AG04449 (cell line): ENCODE measurements around the gene C20orf204.

Experiments
- CTCF ChIA-PET: fragments of 350-600 bp; formaldehyde crosslinking; extraction: SDS; loops from one replicate; lab custom pipeline; 2021; ENCODE audit warnings: antibody characterized with exemption; lab: Yijun Ruan, JAX
- POLR2A ChIA-PET: fragments of 400-600, 350-600 bp; formaldehyde crosslinking; extraction: SDS; loops from one replicate; lab custom pipeline; 2020; ENCODE audit warnings: antibody characterized with exemption, inconsistent platforms; lab: Yijun Ruan, JAX
- DNase-seq: peaks from one replicate; pipeline ENCODE4 v3.0.0-alpha.2; 2010; ENCODE audit warnings: low read depth, low spot score
- H3K4me3 ChIP-seq: 2 replicates; pipeline ENCODE4 v1.5.1; 2011; ENCODE audit warnings: low read depth, mild to moderate bottlenecking, control low read depth, low read length
- CTCF ChIP-seq: IDR thresholded peaks from one replicate; pipeline ENCODE4 v1.5.1; 2011; ENCODE audit warnings: mild to moderate bottlenecking, moderate library complexity, low read length, control low read depth, inconsistent platforms; ENCODE audit not compliant: insufficient read depth; ENCODE audit errors: missing control alignments

Gene C20orf204

GRCh38 chr20:64056639-64056888 is 20.6 kb downstream of the C20orf204 start:
- ChIA-PET CTCF (interaction anchor here (0.9 to 7.3 kb wide), 6 partner anchors 16 to 100 kb away, joined by 3 to 54 read pairs (median 4); partner anchors contain the start of genes PRPF6, SAMD10 and UCKL1), POLR2A (no interaction called here)
- DNase-seq, result no peak
- no peak for TF ChIP-seq CTCF
- no peak overlapping the region for H3K4me3 ChIP-seq

GRCh38 chr20:64056889-64057627 is 21.1 kb downstream of the C20orf204 start:
- ChIA-PET POLR2A (no interaction called here), CTCF (interaction anchor here (0.6 to 7.3 kb wide), 19 partner anchors 9 to 100 kb away, joined by 3 to 54 read pairs (median 4); partner anchors contain the start of genes LKAAEAR1, OPRL1, PRPF6 and RGS19)
- no peak for DNase-seq
- no peak overlapping the region for H3K4me3 ChIP-seq
- no peak for TF ChIP-seq CTCF

- CTCF ChIA-PET, result interaction anchor here (0.6 to 7.3 kb wide), 17 partner anchors 8 to 101 kb away, joined by 3 to 54 read pairs (median 4); partner anchors contain the start of genes LKAAEAR1, OPRL1, PRPF6 and RGS19
- TF ChIP-seq CTCF, result peak; percentile 95
- DNase-seq, result no peak
- POLR2A ChIA-PET, result no interaction called here
- H3K4me3 ChIP-seq, result no peak overlapping the region
Measured at GRCh38 chr20:64057628-64058498, 21.9 kb downstream of the C20orf204 start.

GRCh38 chr20:64058536-64058935 is 22.6 kb downstream of the C20orf204 start:
- ChIA-PET POLR2A (no interaction called here), CTCF (interaction anchor here (0.8 to 7.3 kb wide), 7 partner anchors 8 to 78 kb away, joined by 3 to 54 read pairs (median 6); partner anchors contain the start of genes LKAAEAR1, PRPF6 and SAMD10)
- no peak overlapping the region for H3K4me3 ChIP-seq
- DNase-seq, result no peak
- no peak for TF ChIP-seq CTCF

- ChIA-PET POLR2A (interaction anchor here (0.6 to 1.5 kb wide), 6 partner anchors 8 to 57 kb away, joined by 3 to 6 read pairs (median 3); no protein-coding TSS in a partner anchor), CTCF (interaction anchor here (0.7 to 7.3 kb wide), 9 partner anchors 9 to 88 kb away, joined by 3 to 54 read pairs (median 3); partner anchors contain the start of genes LKAAEAR1 and RGS19)
- DNase-seq, result no peak
- peak overlapping the region; percentile 66 for H3K4me3 ChIP-seq
- TF ChIP-seq CTCF, result no peak
Measured at GRCh38 chr20:64062276-64062595, 26.3 kb downstream of the C20orf204 start.
